Ovary (tissue), 3 donors: ENCODE measurements around the gene KIFC1.
"Not testable (repeated sequence)": the region's sequence is repeated elsewhere in the genome, so short reads cannot be mapped to it uniquely, and the experiment has no call there.

ENCODE experiments used
- EP300 ChIP-seq: sonication (generic); formaldehyde crosslinking; IDR thresholded peaks from one replicate; pipeline ENCODE4 v1.6.1; 2017; ENCODE audit warnings: antibody characterized with exemption
- POLR2A ChIP-seq: fragments of 450-650 bp; IDR thresholded peaks from one replicate; pipeline ENCODE4 v1.6.1; 2017; ENCODE audit warnings: antibody characterized with exemption, mild to moderate bottlenecking, moderate library complexity
- TF ChIP-seq, protein P1 (sequence below), 3 donors: fragments of 450-650 bp in 2 of 3; fragments of 200-600 bp in 1 of 3; IDR thresholded peaks; one replicate each; pipeline versions ENCODE4 v1.5.1 to v1.8.0; 2016 to 2022; ENCODE audit warnings: antibody characterized with exemption in 3 of 3, mild to moderate bottlenecking in 1 of 3
- donor health status: DM: no; HTN: no; CAD: no.

DNA sequence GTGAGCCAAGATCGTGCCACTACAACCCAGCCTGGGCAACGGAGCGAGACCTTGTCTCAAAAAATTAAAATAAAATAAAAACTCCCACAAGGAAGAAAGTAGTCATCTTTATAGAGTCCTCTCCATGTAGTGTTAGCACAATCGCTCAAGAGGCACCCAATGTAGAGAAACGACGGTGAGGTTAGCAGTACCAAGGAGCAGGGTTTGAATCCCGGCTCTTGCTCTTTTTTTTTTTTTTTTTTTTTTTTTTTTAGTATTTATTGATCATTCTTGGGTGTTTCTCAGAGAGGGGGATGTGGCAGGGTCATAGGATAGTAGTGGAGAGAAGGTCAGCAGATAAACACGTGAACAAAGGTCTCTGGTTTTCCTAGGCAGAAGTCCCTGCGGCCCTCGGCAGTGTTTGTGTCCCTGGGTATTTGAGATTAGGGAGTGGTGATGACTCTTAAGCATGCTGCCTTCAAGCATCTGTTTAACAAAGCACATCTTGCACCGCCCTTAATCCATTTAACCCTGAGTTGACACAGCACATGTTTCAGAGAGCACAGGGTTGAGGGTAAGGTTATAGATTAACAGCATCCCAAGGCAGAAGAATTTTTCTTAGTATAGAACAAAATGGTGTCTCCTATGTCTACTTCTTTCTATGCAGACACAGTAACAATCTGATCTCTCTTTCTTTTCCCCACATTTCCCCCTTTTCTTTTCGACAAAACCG, 34.3 kb upstream of the KIFC1 start:
- TF ChIP-seq, protein P1, sequence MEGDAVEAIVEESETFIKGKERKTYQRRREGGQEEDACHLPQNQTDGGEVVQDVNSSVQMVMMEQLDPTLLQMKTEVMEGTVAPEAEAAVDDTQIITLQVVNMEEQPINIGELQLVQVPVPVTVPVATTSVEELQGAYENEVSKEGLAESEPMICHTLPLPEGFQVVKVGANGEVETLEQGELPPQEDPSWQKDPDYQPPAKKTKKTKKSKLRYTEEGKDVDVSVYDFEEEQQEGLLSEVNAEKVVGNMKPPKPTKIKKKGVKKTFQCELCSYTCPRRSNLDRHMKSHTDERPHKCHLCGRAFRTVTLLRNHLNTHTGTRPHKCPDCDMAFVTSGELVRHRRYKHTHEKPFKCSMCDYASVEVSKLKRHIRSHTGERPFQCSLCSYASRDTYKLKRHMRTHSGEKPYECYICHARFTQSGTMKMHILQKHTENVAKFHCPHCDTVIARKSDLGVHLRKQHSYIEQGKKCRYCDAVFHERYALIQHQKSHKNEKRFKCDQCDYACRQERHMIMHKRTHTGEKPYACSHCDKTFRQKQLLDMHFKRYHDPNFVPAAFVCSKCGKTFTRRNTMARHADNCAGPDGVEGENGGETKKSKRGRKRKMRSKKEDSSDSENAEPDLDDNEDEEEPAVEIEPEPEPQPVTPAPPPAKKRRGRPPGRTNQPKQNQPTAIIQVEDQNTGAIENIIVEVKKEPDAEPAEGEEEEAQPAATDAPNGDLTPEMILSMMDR (IDR thresholded peaks at IDR 0.05), result not testable (repeated sequence)
- TF ChIP-seq EP300, POLR2A: not testable (repeated sequence)
